Measurements from ENCODE around the gene FOXM1.
A peak's percentile ranks its signal among the peaks of the same experiment; 100 is the strongest.

Gene FOXM1

DNA sequence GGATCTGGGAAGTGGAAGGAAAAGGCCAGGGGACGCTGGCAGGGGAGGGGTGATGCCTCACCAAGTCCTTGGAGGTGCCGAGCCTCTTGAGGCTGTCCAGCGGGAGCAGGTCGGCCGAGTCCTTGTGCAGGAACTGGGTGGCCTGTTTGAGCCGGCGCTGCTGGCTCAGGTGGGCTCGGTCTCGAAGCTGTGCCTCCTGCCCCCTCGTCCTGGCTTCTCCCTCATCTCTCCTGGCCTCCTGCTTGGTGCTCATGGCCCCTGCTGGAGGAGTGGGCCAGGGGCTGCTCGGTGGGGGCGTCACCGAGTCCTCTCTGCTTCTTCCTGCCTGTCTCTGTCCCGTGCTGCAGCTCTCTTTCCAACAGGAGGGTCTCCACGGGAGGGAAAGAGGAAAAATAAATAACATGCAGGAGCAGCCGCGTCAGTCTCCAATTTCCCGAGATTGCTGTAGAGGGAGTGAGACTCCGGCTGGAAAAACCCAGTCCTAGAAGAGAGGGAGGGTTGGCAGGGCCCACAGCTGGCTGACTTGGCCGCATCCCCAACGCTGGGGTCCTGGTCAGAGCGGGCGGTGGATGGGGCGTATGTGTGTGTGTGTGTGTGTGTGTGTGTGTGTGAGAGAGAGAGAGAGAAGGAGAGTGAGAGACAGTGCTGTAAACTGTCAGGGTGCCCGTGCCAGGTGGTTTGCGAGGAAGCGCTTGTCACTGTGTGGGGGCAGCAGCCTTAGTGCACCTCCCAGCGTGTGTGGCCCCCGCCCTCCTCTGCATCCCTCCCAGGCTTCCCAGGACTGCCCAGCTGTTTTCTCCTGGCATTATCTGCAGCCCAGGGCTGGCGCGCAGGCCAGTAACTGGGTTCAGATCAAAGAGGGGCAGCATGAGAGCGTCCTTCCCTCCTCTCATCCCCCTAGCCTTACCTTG lies 42.1 kb downstream of the FOXM1 start, which contains the start of gene NRIP2:
TSS of gene NRIP2 (minus strand) at position 455 of the 911 bp plus-strand sequence. CDS start at position 403, 52 bp downstream.
- Mint-ChIP-seq H3K36me3 (ENCODE audit: low read depth) (peaks cover 46% of the 10 kb centered on the region), H3K27ac (no peak within 1 kb of the TSS), H3K4me3 (no peak within 1 kb of the TSS), H3K4me1 (ENCODE audit: low read depth) (no peaks in the 10 kb centered on the region), H3K9me3 (no peaks in the 10 kb centered on the region), H3K27me3 (no peaks in the 10 kb centered on the region)

DNA sequence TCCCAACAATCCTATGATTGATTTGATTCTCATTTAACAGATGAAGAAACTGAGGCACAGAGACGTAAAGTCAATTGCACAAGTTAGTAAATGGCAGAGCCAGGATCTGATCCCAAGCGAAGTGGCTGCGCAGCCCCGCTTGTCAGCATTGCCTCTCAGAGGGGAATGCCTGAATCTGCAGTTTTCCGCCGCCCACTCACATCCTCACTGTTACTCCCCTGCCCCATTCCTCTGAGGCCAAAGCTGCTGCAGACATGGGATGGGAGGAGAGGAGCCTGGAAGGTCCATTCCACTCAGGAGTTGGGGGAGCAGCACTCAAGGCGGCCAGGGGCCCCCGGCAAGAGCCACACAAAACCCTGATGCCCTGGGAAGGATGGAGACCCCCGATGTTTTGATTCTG lies 43.2 kb downstream of the FOXM1 start:
- H3K27me3 Mint-ChIP-seq = no peaks in the 10 kb centered on the region
- peaks cover 43% of the 10 kb centered on the region for H3K36me3 Mint-ChIP-seq (ENCODE audit: low read depth)
- H3K9me3 Mint-ChIP-seq = no peaks in the 10 kb centered on the region
- no peaks in the 10 kb centered on the region for H3K4me1 Mint-ChIP-seq (ENCODE audit: low read depth)
- H3K4me3 Mint-ChIP-seq = no peak overlapping the region
- H3K27ac Mint-ChIP-seq = peak overlapping the region; percentile 49

DNA sequence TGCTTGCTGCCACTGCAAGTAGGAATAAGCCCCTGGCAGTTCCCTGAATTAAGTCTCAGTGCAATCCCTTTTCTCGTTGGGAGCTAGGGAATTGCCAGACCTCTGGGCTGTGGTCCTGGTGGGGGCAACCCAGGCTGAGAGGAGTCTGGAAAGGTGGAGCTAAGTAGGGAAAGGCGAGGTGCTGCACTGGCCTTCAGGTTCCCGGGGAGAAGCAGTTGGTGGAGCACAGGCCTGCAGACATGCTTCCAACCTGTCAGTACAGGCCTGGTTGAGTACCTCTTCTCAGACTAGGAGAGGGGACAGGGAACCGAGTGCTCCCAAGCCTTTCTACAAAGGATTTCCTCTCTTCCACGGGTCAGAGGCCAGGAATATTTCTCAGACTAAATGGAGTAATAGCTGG lies 43.6 kb downstream of the FOXM1 start:
- Mint-ChIP-seq H3K9me3 (no peaks in the 10 kb centered on the region), H3K27ac (no peak overlapping the region), H3K4me1 (ENCODE audit: low read depth) (no peaks in the 10 kb centered on the region), H3K27me3 (no peaks in the 10 kb centered on the region), H3K36me3 (ENCODE audit: low read depth) (peaks cover 40% of the 10 kb centered on the region), H3K4me3 (no peak overlapping the region)

DNA sequence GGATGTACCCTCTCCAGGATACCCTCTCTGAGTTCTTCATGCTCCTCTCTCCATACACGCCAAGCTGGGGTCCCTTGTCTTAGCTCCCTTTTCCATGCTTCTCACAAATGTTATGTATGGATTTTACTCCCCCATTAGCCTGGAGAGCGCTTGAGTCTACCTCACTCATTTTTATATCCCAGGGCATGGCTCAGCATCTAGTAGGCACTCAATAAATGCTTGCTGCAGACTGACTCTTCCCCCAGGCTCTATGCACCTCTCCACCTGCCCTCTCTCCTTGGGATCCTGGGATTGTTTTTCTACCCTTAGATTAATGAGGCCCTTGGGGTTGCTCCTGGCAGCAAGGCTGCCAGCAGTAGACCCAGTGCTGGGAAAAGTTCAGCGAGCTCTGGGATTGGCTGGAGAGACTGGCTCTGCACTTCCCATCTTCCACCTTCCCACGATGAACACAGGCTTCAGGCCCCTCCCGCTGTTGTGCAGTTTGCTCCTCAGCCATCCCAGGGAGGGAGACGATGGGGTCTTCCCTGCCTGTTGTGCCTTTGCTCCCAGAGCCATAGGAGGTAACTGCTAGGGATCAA lies 44.3 kb downstream of the FOXM1 start:
- Mint-ChIP-seq H3K9me3 (no peaks in the 10 kb centered on the region), H3K4me1 (ENCODE audit: low read depth) (no peaks in the 10 kb centered on the region), H3K27me3 (no peaks in the 10 kb centered on the region), H3K36me3 (ENCODE audit: low read depth) (peaks cover 37% of the 10 kb centered on the region), H3K27ac (no peak overlapping the region), H3K4me3 (no peak overlapping the region)

DNA sequence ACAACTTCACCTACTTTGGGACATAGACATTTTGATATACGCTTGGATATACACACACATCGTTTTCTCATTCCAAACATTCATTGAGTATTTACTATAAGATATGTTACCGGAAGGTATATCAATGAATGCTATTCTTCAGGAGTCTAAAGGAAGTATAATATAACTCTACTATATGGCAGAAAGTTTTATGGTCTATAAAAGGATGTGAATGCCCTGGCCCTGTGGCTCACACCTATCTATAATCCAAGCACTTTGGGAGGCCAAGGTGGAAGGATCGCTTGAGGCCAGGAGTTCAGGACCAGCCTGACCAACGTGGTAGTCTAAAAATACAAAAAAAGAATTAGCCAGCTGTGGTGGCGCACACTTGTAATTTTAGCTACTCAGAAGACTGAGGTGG lies 47.7 kb downstream of the FOXM1 start:
- Mint-ChIP-seq H3K4me3 (no peak overlapping the region), H3K4me1 (ENCODE audit: low read depth) (no peaks in the 10 kb centered on the region), H3K36me3 (ENCODE audit: low read depth) (peaks cover 50% of the 10 kb centered on the region), H3K27ac (no peak overlapping the region), H3K27me3 (no peaks in the 10 kb centered on the region), H3K9me3 (no peaks in the 10 kb centered on the region)

DNA sequence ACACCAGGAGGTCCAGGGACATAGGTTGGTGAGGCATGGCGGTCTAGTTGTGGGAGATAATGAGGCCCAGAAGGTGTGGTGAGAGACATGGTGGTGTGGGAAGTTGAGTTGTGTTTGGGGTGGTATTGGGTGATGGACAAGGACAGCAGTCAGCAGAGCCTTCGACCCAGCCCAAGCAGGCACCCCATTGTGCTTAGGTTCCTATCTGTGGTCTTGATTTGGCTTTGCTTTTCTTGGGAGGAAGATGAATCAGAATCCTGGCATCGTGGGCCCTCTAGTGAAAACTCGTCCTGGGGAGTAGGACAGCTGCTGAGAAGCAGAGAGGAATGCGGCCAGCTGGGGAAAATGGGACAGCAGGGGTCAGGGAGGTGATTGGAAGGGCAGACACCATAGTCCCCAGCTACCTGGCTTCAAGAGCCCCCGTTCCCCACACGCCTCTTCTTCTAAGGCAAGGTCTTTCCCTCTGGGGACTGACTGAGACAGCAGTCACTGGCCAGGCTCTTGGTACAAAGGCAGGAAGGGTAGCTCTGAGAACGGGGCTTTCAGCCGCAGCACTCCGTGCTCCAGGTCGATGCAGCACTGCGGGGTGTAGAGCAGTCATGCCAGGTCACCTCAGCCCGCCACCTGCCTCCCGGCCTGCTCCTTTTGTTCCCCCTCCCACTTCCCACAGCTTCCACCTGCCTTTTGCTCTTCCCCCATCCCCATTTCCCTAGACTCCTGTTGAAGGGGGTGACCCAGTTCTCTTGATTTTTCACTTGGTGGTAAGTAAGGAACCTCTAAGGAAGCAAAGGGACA lies 50.1 kb downstream of the FOXM1 start:
- Mint-ChIP-seq H3K9me3 (no peaks in the 10 kb centered on the region), H3K27ac (no peak overlapping the region), H3K36me3 (ENCODE audit: low read depth) (peaks cover 65% of the 10 kb centered on the region), H3K4me3 (no peak overlapping the region), H3K27me3 (no peaks in the 10 kb centered on the region), H3K4me1 (ENCODE audit: low read depth) (peaks cover 4% of the 10 kb centered on the region)

DNA sequence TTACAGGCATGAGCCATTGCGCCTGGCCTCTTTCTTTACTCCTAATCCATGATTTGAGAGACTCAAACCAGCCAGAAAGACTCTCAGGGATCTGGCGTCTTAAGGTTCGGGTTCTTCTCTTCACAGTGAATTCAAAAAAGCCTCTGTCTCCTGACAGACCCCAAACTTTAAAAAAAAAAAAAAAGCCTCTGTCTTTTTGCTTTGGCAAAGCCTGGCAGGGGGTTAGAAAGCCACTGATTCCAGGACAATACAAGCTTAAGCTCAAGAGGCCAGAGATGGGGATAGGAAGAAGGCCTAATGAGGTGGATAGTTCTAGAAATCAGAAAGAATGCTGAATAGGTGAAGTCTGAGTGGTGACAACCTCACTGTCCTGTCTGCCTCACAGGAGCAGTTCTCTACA lies 50.9 kb downstream of the FOXM1 start:
- H3K36me3 Mint-ChIP-seq (ENCODE audit: low read depth) = peaks cover 68% of the 10 kb centered on the region
- no peaks in the 10 kb centered on the region for H3K27me3 Mint-ChIP-seq
- peaks cover 4% of the 10 kb centered on the region for H3K4me1 Mint-ChIP-seq (ENCODE audit: low read depth)
- no peak overlapping the region for H3K4me3 Mint-ChIP-seq
- no peak overlapping the region for H3K27ac Mint-ChIP-seq
- no peaks in the 10 kb centered on the region for H3K9me3 Mint-ChIP-seq

DNA sequence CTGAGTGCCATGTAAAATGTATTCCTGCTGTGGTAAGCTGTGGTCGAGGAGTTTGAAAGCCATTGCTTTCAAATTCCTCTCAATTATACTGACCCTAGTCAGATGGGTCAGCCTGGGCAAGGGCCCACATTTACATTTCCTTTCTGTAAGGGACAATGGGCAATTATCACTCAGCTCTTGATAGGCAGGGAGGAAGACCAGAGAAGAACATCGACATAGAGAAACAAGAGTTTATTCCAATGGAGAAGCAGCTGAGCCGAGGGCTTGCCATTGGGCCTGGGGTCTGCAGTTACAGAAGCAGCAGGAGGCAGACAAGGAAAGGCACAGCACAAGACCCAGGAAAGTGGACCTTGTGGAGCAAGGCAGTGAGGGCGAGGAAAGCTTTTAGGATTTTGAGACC lies 51.8 kb downstream of the FOXM1 start:
- Mint-ChIP-seq H3K27me3 (no peaks in the 10 kb centered on the region), H3K27ac (no peak overlapping the region), H3K4me3 (no peak overlapping the region), H3K4me1 (ENCODE audit: low read depth) (peaks cover 4% of the 10 kb centered on the region), H3K36me3 (ENCODE audit: low read depth) (peaks cover 66% of the 10 kb centered on the region), H3K9me3 (no peaks in the 10 kb centered on the region)

DNA sequence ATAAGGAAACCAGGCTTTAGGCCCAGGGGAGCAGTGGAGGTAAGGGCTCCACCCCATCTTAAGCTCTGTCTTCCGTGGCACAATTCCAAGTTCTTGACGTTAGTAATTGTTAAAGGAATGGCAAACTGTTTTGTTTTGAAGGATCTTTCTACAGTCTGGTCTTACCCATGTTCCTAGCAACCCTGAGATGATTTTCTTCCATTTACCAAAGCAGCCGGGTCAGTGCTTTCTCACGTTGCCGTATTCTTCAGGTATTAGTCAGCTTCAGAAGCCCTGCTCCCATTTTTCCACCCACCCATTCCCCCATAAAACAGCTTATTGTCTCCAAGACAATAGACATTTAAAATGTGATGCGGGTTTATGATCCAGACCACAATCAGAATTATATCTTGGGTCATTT lies 52.4 kb downstream of the FOXM1 start:
- Mint-ChIP-seq H3K4me3 (no peak overlapping the region), H3K4me1 (ENCODE audit: low read depth) (peaks cover 4% of the 10 kb centered on the region), H3K27me3 (no peaks in the 10 kb centered on the region), H3K9me3 (no peaks in the 10 kb centered on the region), H3K27ac (peak overlapping the region; percentile 16), H3K36me3 (ENCODE audit: low read depth) (peaks cover 69% of the 10 kb centered on the region)

DNA sequence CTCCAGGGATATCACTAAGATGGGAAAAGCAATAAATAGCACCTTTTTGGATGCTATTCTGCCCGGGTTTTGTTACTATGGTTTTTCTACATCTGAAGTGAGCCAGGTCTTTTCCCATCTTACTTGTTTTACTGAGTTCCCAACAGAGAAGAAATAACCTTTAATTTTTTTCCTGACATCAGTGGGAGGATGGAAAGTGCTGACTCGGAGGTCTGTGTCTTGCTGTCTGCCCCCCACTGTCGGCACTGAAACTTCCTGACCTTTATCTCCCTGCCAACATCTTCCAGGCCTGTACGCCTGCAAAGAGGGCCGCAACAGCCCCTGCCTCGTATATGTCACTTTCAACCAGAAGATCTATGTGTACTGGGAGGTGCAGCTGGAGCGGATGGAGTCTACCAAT lies 53.5 kb downstream of the FOXM1 start:
- Mint-ChIP-seq H3K27me3 (no peaks in the 10 kb centered on the region), H3K27ac (peak overlapping the region; percentile 31), H3K4me3 (no peak overlapping the region), H3K36me3 (ENCODE audit: low read depth) (peaks cover 65% of the 10 kb centered on the region), H3K9me3 (no peaks in the 10 kb centered on the region), H3K4me1 (ENCODE audit: low read depth) (peaks cover 4% of the 10 kb centered on the region)

DNA sequence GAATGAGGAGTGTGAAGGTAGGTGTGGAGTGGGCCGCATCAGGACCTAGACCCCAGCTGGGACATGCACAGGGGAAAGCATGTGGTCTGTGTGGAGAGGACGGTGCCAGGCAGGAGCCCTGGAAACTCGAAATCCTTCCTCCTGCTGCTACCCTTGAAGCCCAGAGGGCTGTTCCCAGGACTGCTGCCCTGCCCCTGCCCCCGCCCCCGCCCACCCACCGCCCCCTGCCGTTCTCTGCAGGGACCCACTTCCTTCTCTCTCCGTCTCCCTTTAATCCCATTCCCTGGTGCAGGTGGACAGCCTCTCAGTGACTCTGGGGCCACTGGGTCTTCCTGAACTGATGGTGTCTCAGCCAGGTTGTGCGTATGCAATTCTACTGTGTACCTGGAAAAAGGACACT lies 56.5 kb downstream of the FOXM1 start:
- no peak overlapping the region for H3K27ac Mint-ChIP-seq
- peaks cover 8% of the 10 kb centered on the region for H3K4me1 Mint-ChIP-seq (ENCODE audit: low read depth)
- no peaks in the 10 kb centered on the region for H3K27me3 Mint-ChIP-seq
- no peak overlapping the region for H3K4me3 Mint-ChIP-seq
- H3K9me3 Mint-ChIP-seq = no peaks in the 10 kb centered on the region
- peaks cover 69% of the 10 kb centered on the region for H3K36me3 Mint-ChIP-seq (ENCODE audit: low read depth)

DNA sequence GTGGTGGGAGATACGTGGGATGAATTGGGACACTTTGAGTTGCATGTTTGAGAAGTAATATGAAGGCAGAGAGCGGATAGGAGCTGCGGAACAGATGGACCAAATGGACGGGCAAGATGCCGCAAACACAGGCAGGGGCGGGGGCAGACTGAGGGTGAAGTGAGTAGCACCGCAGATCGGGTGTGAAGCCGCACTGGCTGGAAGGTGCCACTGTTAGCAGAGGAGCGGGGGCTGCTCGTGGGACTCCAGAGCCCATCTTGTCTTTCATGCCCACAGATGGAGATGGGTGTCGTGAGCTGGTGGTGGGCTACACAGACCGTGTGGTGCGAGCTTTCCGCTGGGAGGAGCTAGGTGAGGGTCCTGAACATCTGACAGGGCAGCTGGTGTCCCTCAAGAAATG lies 57.2 kb downstream of the FOXM1 start:
- H3K36me3 Mint-ChIP-seq (ENCODE audit: low read depth) = peaks cover 68% of the 10 kb centered on the region
- H3K9me3 Mint-ChIP-seq = no peaks in the 10 kb centered on the region
- no peak overlapping the region for H3K27ac Mint-ChIP-seq
- H3K4me3 Mint-ChIP-seq = no peak overlapping the region
- H3K4me1 Mint-ChIP-seq (ENCODE audit: low read depth) = peaks cover 14% of the 10 kb centered on the region
- H3K27me3 Mint-ChIP-seq = no peaks in the 10 kb centered on the region

DNA sequence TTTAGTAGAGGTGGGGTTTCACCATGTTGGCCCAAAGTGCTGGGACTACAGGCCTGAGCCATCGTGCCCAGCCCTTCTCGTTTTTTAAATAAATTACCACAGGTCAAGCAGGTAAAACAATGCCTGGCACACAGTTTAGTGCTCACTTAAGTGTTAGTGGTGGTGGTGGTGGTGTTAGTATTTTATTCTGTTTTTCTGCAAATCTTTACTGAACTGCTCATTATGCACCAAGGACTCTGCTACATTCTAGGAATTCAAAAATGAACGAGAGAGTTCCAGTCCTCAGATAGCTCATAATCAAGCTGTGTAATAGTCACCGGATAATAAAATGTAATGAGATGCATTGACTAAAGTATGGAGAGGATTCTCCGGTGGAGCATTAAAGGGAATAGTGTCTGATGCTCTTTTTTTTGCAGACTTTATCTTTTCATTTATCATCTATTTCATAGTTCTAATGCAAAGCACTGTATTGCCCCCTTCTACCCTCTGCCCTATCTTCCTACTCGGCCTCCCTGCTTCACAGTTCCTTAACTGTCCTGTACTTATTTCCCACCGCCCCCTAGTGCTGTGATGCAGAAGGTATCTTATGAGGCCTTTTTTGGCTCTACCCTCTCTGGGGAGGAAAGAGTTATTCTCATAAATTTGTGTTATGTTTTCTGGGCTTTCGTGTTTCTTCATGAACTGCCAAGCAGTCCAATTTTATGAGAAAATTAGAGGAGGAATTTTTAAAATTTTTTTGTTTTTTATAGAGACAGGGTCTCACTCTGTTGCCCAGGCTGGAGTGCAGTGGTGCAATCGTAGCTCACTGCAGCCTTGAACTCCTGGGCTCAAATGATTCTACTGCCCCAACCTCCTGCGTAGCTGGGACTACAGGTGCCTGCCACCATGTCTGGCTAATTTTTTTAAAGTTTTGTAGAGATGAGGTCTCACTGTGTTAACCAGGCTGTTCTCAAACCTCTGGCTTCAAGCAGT lies 63.5 kb downstream of the FOXM1 start:
- Mint-ChIP-seq H3K27ac (peak overlapping the region; percentile 100), H3K4me3 (peak overlapping the region; percentile 100), H3K27me3 (no peaks in the 10 kb centered on the region), H3K4me1 (ENCODE audit: low read depth) (peaks cover 39% of the 10 kb centered on the region), H3K9me3 (no peaks in the 10 kb centered on the region), H3K36me3 (ENCODE audit: low read depth) (peaks cover 21% of the 10 kb centered on the region)

Data from stimulated activated naive CD8-positive, alpha-beta T cell treated with anti-CD3 and anti-CD28 coated beads, Interleukin-15, Interleukin-2, amounts not matched to agents 100 ng/mL and 50 ng/mL, for 24 hours (primary cell).